Activated CD4-positive, alpha-beta T cell treated with anti-CD3 and anti-CD28 coated beads, Interleukin-2, amount 50 U/mL, for 48 hours (primary cell): ENCODE measurements around the gene RBP4.

ENCODE experiments used
- DNase-seq, 2 experiments: peaks; one replicate each; pipeline ENCODE4 v3.0.0-alpha.2; 2020

Gene RBP4

GRCh38 chr10:93601146-93601773, at the start of gene RBP4:
TSS of gene RBP4 (minus strand) at chr10:93601235. CDS start at chr10:93601028, 207 bp downstream.
- no peak for DNase-seq

- no peak for DNase-seq
Observed at GRCh38 chr10:93639791-93640190, 38.8 kb upstream of the RBP4 start.

GRCh38 chr10:93630625-93631557, 29.9 kb upstream of the RBP4 start:
- DNase-seq, result no peak

- DNase-seq, result no peak
Observed at GRCh38 chr10:93629647-93630305, 28.7 kb upstream of the RBP4 start.

GRCh38 chr10:93628858-93629257, 27.8 kb upstream of the RBP4 start:
- no peak for DNase-seq

- no peak for DNase-seq
Observed at GRCh38 chr10:93622942-93623341, 21.9 kb upstream of the RBP4 start.

- no peak for DNase-seq
Observed at GRCh38 chr10:93620925-93621324, 19.9 kb upstream of the RBP4 start.

GRCh38 chr10:93615576-93616235, 14.7 kb upstream of the RBP4 start:
- DNase-seq, result no peak

GRCh38 chr10:93614101-93614825, 13.2 kb upstream of the RBP4 start:
- no peak for DNase-seq

GRCh38 chr10:93613126-93613525, 12.1 kb upstream of the RBP4 start:
- no peak for DNase-seq

GRCh38 chr10:93612311-93612710, 11.3 kb upstream of the RBP4 start, which contains the start of gene PDE6C:
TSS of gene PDE6C (plus strand) at chr10:93612537. CDS start at chr10:93612726, 189 bp downstream.
- no peak for DNase-seq

- no peak for DNase-seq
Observed at GRCh38 chr10:93608421-93608820, 7.4 kb upstream of the RBP4 start.

GRCh38 chr10:93604146-93604545, 3.1 kb upstream of the RBP4 start:
- no peak for DNase-seq

- no peak for DNase-seq
Observed at GRCh38 chr10:93603023-93603422, 2.0 kb upstream of the RBP4 start.

GRCh38 chr10:93601774-93602162, 733 bp upstream of the RBP4 start:
- DNase-seq, result no peak

- DNase-seq, result no peak
Observed at GRCh38 chr10:93600446-93601145, 439 bp downstream of the RBP4 start.

GRCh38 chr10:93599778-93600177, 1.3 kb downstream of the RBP4 start:
- no peak for DNase-seq

GRCh38 chr10:93599335-93599734, 1.7 kb downstream of the RBP4 start:
- DNase-seq, result no peak

GRCh38 chr10:93598157-93598556, 2.9 kb downstream of the RBP4 start:
- no peak for DNase-seq

GRCh38 chr10:93597075-93597599, 3.9 kb downstream of the RBP4 start:
- no peak for DNase-seq

- DNase-seq, result no peak
Observed at GRCh38 chr10:93596539-93596938, 4.5 kb downstream of the RBP4 start.
